ENCODE results near the gene DHRS7B. TPM values are rescaled to one million over a fixed set of nuclear protein-coding genes. Genes with fewer than 3 reads are reported as not detected.
"Not testable (repeated sequence)": the region's sequence is repeated elsewhere in the genome, so short reads cannot be mapped to it uniquely, and the experiment has no call there.

Gene DHRS7B
- total RNA-seq, 1 experiment from 2014 or later: 19.0 TPM

DNA sequence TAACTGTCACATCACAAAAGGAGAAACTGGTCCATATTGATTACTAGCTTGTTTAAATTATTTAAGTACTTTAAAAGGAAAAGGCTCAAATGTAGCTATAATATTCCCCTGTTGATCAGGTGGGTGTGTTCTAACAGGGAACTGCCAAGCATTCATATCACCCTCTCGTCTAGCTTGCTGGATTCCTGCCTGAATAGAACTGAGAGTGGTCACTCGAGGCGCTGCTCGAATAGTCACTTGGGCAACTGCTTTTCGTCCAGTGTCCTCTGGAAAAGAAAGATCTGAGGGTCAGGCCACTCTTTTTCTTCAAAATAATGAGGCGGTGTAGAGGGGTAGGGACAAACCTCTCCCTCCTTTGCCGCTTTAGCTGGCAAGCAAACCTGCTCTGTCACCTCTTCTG is 47.6 kb upstream of the DHRS7B start:
- intact Hi-C loops (cut with micrococcal nuclease; ENCODE audit: unreplicated experiment): no loop called here
- Histone ChIP-seq H3K4me3 (ENCODE audit: low read depth, low read length, poor library complexity, severe bottlenecking) (no peak overlapping the region), H3K27ac (ENCODE audit: low read depth, low read length, poor library complexity, severe bottlenecking) (no peak overlapping the region), H3K4me1 (ENCODE audit: insufficient read depth, low read length, poor library complexity, severe bottlenecking) (peaks cover 3% of the 10 kb centered on the region), H3K27me3 (replicated peaks; ENCODE audit: insufficient read depth, low read depth, low read length, poor library complexity) (no peaks in the 10 kb centered on the region), H3K36me3 (ENCODE audit: insufficient read depth, low read length, poor library complexity, severe bottlenecking) (no peaks in the 10 kb centered on the region), H3K9me3 (ENCODE audit: low read depth, low read length, poor library complexity, severe bottlenecking) (no peaks in the 10 kb centered on the region)
- POLR2A ChIA-PET (ENCODE audit: low non-redundant PET): no interaction called here
- BruUV-seq (replicated peaks): no TSS peak
- DNase-seq (ENCODE audit: low spot score): no peak
- CTCF ChIA-PET: no interaction called here
- TF ChIP-seq EZH2 (IDR thresholded peaks at IDR 0.05; ENCODE audit: borderline replicate concordance, low read depth, low read length, poor library complexity, severe bottlenecking): no peak

- Histone ChIP-seq H3K27me3 (replicated peaks; ENCODE audit: insufficient read depth, low read depth, low read length, poor library complexity) (no peaks in the 10 kb centered on the region), H3K27ac (ENCODE audit: low read depth, low read length, poor library complexity, severe bottlenecking) (no peak overlapping the region), H3K9me3 (ENCODE audit: low read depth, low read length, poor library complexity, severe bottlenecking) (no peaks in the 10 kb centered on the region), H3K4me1 (ENCODE audit: insufficient read depth, low read length, poor library complexity, severe bottlenecking) (no peaks in the 10 kb centered on the region), H3K36me3 (ENCODE audit: insufficient read depth, low read length, poor library complexity, severe bottlenecking) (no peaks in the 10 kb centered on the region), H3K4me3 (ENCODE audit: low read depth, low read length, poor library complexity, severe bottlenecking) (no peak overlapping the region)
- DNase-seq (ENCODE audit: low spot score): no peak
- intact Hi-C loops (cut with micrococcal nuclease; ENCODE audit: unreplicated experiment): no loop called here
- POLR2A ChIA-PET (ENCODE audit: low non-redundant PET): no interaction called here
- CTCF ChIA-PET: no interaction called here
- no peak for TF ChIP-seq EZH2 (IDR thresholded peaks at IDR 0.05; ENCODE audit: borderline replicate concordance, low read depth, low read length, poor library complexity, severe bottlenecking)
- BruUV-seq (replicated peaks): no TSS peak
Observed at GRCh38 chr17:21082001-21082436, 44.7 kb upstream of the DHRS7B start.

DNA sequence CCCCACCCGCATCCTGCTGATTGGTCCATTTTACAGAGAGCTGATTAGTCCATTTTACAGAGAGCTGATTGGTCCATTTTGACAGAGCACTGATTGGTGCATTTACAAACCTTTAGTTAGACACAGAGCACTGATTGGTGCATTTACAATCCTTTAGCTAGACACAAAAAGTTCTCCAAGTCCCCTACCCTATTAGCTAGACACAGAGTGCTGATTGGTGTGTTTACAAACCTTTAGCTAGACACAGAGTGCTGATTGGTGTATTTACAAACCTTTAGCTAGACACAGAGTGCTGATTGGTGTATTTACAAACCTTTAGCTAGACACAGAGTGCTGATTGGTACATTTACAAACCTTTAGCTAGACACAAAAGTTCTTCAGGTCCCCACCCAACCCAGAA is 41.5 kb upstream of the DHRS7B start:
- H3K36me3 ChIP-seq (ENCODE audit: insufficient read depth, low read length, poor library complexity, severe bottlenecking); intact Hi-C loops (cut with micrococcal nuclease; ENCODE audit: unreplicated experiment); H3K4me1 ChIP-seq (ENCODE audit: insufficient read depth, low read length, poor library complexity, severe bottlenecking); BruUV-seq (replicated peaks); H3K4me3 ChIP-seq (ENCODE audit: low read depth, low read length, poor library complexity, severe bottlenecking); H3K9me3 ChIP-seq (ENCODE audit: low read depth, low read length, poor library complexity, severe bottlenecking); DNase-seq (ENCODE audit: low spot score); H3K27ac ChIP-seq (ENCODE audit: low read depth, low read length, poor library complexity, severe bottlenecking); H3K27me3 ChIP-seq (replicated peaks; ENCODE audit: insufficient read depth, low read depth, low read length, poor library complexity): not testable (repeated sequence)
- ChIA-PET CTCF (interaction anchor here (0.7 kb wide), 1 partner anchor 14 kb away, joined by 4 read pairs; no protein-coding TSS in a partner anchor), POLR2A (ENCODE audit: low non-redundant PET) (interaction anchor here (0.6 kb wide), 1 partner anchor 14 kb away, joined by 3 read pairs; no protein-coding TSS in a partner anchor)

- TF ChIP-seq CTCF (conservative IDR thresholded peaks at IDR 0.05; ENCODE audit: low read depth, low read length): no peak
- no peak for TF ChIP-seq EZH2 (IDR thresholded peaks at IDR 0.05; ENCODE audit: borderline replicate concordance, low read depth, low read length, poor library complexity, severe bottlenecking)
- Histone ChIP-seq H3K4me3 (ENCODE audit: low read depth, low read length, poor library complexity, severe bottlenecking) (no peak overlapping the region), H3K36me3 (ENCODE audit: insufficient read depth, low read length, poor library complexity, severe bottlenecking) (no peaks in the 10 kb centered on the region), H3K27me3 (replicated peaks; ENCODE audit: insufficient read depth, low read depth, low read length, poor library complexity) (no peaks in the 10 kb centered on the region), H3K9me3 (ENCODE audit: low read depth, low read length, poor library complexity, severe bottlenecking) (no peaks in the 10 kb centered on the region), H3K4me1 (ENCODE audit: insufficient read depth, low read length, poor library complexity, severe bottlenecking) (no peaks in the 10 kb centered on the region), H3K27ac (ENCODE audit: low read depth, low read length, poor library complexity, severe bottlenecking) (no peak overlapping the region)
- ChIA-PET CTCF (interaction anchor here (0.7 kb wide), 1 partner anchor 14 kb away, joined by 4 read pairs; no protein-coding TSS in a partner anchor), POLR2A (ENCODE audit: low non-redundant PET) (interaction anchor here (0.6 kb wide), 1 partner anchor 13 kb away, joined by 3 read pairs; no protein-coding TSS in a partner anchor)
- intact Hi-C loops (cut with micrococcal nuclease; ENCODE audit: unreplicated experiment): no loop called here
- no peak for DNase-seq (ENCODE audit: low spot score)
- BruUV-seq (replicated peaks): no TSS peak
Observed at GRCh38 chr17:21085707-21086106, 41.1 kb upstream of the DHRS7B start.

Data from A673 (cell line).